HL-60/S4 treated with retinoic acid at 250 ng/mL for 4 days and 3 days (cell line): Measurements from ENCODE around the gene SLC49A3.
"Not testable (repeated sequence)": the region's sequence is repeated elsewhere in the genome, so short reads cannot be mapped to it uniquely, and the experiment has no call there.

Experiments used
- in situ Hi-C: fragments of 300-500 bp; cut with MboI; formaldehyde crosslinking; loops from 2 replicates; pipeline ENCODE4 v1.7.0; 2022; ENCODE audit warnings: low sequenced_read_pairs

Gene SLC49A3

DNA sequence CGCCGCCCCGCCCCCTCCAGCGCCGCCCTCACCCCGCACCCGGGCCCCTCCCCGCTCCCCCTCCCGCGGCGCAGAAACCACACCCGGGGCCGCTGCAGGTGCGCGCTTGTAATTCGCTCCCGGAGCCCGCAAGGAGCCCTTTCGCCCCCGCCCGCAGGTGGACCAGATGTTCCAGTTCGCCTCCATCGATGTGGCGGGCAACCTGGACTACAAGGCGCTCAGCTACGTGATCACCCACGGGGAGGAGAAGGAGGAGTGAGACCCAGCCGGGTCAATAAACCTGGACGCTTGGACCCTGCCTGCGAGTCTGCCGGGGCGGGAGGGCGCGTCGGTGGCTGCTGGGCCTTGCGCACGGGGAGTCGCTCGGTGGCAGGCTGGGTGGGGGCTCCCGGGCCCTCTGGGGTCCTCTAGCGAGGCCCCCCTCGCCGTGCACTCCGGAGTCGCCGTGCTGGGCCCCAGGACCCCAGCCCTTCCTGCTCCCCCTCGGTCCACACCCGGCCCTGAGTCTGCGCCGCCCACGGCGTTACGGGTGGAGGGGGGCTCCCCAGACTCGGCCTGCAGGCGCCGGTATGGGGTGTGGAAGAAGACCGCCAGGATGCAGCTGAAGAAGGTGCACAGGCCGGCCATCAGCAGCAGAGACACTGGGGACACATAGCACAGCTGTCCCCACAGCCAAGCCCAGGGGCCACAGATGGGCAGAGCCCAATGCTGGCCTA lies 7.1 kb downstream of the SLC49A3 start:
- in situ Hi-C loops = no loop called here

DNA sequence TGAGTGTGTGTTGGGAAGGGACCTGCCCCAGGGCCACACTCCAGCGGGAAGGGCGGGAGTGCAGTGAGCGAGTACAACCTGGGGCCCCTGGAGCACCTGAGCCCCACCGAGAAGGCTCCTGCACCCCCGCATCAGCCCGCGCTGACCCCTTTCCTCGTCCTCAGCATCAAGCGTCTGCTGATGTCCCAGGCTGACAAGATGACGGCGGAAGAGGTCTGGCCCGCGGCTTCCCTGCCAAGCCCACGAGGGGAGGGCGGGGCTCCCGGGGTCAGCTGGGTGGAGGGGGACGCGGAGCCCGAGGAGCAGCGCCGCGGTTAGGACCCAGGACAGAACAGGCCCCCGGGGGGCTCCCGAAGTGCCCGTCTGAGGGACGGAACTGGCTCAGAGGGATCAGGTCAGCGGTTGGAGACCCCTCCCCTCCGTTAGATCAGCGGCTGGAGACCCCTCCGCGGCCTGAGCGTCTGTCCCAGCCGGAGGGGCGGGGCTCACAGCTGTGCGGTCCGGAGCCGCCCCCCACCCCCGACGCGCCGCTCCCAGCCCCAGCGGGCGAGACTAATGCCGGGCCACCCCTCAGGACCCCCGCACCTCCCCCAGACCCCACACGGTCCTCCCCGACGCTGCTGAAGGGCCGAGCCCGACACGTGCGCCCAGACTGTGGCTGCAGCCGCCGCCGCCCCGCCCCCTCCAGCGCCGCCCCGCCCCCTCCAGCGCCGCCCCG lies 7.9 kb downstream of the SLC49A3 start:
- in situ Hi-C loops = no loop called here

DNA sequence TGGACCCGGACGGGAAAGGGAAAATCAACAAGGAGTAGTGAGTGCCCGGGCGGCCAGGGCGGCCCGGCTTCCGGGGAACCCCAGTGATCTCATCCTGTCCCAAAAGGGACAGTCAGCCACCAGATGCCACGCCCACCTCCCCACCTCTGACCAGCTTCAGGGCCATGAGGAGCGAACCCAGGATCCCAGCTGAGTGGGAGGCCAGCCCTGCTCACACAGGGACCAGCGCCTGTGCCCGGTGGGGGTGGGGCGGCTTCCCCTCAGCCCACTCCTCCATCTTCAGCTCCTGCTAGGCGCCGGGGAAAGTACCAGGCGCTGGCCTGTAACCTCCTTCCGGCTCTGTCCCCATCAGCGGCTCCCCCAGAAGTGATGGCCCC lies 8.4 kb downstream of the SLC49A3 start:
- in situ Hi-C loops = no loop called here

DNA sequence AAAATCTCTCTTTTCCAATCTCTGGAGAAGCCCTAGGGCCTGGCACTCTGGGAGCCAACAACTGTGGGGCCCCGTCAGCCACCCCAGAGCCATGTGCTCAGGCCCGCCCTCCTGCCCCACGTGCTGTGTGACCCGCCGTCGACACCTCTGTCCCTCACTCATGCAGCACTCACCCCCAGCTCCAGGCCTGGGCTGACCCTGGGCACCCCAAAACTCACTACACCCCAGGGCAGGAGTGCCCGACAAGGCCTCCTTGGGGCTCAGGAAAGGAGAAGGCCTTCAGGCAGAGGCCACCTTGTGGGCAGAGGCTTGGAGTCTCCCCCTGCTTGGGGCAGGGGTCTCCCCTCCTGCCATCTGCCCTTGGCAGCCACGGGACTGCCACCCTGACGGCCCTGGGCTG lies 8.9 kb downstream of the SLC49A3 start:
- in situ Hi-C loops = no loop called here

DNA sequence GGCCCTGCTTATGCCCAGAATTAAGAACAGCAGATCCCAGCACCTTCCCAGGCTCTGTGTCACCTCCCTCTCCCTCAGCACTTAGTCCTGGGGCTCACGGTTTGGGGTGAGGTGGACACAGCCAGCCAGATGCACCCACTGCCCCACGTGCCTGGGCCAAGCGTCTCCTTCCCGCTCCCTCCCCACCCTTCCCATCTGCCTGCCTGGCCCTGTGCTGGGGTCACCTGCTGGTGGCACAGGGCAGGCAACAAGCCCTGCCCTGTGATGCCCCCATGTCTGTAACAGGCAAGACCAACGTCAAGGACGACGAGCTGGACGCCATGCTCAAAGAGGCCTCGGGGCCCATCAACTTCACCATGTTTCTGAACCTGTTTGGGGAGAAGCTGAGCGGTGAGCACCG lies 9.3 kb downstream of the SLC49A3 start:
- in situ Hi-C loops = no loop called here

DNA sequence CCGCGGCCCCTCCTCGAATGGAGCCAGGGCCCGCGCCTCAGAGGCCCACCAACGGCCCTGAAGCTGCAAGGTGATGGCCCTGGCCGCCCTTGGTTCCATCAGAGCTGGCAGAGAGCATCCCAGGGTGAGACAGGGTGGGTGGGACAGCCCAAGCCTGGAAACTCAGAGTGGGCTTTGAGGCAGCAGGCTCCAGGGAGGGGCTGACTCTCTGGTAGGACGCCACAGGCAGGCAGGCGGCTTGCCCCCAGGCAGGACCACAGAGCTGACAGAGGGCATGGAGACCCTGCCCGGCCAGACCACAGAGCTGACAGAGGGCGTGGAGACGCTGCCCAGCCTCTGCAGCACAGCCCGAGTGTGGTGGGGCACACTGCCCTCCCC lies 9.9 kb downstream of the SLC49A3 start:
- in situ Hi-C loops = no loop called here

DNA sequence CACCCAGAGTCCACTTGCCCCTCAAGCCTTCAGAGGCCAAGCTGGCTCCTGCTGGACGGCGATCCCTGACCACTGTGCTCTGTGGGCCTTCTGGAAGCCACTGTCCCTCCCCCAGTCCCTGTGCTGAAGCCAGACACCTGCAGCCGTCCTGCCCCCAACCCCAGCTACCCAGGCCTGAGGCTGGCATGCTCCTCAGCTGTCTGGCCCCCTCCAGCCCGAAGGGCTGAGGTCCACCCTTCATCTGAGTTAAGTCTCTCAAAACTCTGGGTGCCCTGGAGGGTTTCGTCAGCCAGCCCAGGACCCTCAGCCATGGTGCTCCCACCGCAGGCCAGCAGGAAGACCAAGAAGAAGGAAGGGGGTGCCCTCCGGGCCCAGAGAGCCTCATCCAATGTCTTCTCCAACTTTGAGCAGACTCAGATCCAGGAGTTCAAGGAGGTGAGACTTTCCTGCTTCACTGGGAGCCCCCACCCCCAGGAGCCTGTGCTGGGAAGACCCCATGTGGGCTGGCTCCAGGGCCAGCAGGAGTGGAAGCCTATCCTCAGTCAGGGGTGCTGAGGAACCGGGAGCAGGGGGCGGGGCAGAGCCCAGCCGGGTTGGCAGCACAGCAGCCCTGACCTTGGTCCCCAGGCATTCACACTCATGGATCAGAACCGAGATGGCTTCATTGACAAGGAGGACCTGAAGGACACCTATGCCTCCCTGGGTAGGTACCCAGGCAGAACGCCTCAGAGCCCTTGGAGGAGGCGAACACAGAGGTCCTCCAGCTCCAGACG lies 10.4 kb downstream of the SLC49A3 start:
- in situ Hi-C loops = no loop called here

DNA sequence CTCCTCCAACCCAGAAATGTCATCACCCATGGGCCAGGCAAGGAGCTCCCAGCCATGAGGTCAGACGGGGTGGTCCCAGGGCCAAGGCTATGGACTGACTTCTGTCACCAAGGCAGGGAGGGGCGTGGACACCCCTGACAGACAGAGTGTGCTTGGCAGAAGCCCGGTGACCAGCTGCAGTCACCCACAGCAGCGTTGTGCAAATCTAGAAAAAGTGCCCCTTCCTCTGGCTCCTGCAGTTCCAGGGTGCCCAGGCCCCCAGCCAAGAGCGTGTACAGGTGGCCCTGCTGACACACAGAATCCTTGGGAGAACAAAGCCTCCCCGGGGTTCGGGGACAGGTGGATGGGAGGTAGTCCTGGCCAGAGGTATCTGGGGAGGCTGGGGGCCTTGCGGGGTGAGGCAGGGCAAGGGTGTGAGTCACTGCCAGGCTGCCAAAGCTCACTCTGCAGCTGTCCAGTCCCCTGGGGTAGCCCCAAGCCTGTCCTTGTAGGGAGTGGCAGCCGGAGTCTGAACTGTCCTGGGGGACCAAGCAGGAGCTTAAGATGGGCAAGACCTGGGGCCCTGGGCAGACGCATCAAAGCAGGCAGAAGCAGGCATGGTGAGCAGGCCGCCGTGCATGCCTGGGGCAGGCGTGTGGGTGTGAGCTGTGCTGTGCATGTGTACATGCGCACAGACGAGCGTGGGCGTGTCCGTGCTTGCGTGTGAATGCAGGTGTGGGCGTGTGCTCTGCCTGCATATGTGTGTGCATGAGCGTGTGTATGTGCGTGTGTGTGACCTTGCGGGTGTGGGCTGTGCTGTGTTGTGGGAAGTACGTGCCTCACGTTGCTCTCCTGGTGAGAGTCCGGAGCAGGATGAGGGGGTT lies 11.3 kb downstream of the SLC49A3 start:
- in situ Hi-C loops = no loop called here

DNA sequence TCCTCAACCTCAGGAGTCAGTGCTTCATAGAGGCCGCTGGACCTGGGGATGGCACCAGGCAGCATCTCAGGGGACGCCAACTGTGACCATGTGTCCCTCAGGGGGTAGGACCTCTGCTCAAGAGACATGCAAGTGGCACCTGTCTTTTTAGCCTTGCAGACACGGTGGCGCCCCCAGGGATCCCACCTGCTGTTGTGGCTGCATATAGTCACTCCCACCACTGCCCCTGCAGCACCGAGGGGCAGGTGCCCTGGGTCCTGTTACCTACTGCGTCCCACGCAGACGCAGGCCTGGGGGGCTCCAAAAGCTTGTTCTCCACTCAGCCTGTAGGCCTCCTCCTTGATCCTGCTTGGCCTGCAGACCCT lies 12.1 kb downstream of the SLC49A3 start:
- in situ Hi-C loops = no loop called here

DNA sequence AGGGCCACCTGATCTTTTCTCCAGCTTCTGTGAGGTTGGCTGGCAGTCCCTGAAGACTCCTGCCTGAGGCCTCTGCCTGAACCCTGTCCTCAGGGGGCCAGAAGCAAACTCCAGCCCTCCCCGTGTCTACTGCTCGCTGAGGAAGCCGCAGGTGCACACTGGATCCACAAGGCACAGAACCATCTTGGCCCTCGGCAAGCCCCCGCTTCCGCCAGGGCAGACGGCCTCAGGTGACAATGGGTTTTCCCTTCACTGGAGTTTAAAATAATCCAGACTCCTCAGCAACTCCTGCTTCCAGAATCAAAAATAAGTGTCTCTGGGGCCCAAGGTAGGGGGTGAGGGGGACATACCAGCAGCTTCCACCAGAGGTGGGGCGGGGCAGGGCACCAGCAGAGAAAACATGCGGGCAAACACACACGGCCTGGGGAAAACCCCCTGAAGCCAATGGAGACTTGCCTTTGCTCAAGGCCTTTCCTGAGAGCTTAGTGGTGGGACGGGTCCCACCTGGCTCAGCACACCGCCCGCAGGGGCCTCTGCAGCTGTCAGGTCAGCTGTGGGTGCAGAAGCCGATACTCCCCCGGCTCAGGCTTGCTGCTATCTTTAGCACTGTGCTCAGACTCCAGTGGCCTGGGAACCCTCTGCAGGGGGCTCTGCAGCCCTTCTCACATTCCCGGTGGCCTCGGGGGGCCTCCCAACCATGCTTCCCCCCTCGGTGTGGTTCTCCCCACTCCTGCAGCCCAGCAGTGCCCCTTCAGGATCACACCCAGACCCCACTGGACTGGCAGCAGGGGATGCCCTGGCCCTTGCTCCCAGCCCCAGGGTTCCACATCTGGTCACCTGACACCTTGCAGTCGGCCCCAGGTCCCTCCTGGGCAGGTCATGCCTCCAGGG lies 12.7 kb downstream of the SLC49A3 start:
- in situ Hi-C loops = no loop called here

DNA sequence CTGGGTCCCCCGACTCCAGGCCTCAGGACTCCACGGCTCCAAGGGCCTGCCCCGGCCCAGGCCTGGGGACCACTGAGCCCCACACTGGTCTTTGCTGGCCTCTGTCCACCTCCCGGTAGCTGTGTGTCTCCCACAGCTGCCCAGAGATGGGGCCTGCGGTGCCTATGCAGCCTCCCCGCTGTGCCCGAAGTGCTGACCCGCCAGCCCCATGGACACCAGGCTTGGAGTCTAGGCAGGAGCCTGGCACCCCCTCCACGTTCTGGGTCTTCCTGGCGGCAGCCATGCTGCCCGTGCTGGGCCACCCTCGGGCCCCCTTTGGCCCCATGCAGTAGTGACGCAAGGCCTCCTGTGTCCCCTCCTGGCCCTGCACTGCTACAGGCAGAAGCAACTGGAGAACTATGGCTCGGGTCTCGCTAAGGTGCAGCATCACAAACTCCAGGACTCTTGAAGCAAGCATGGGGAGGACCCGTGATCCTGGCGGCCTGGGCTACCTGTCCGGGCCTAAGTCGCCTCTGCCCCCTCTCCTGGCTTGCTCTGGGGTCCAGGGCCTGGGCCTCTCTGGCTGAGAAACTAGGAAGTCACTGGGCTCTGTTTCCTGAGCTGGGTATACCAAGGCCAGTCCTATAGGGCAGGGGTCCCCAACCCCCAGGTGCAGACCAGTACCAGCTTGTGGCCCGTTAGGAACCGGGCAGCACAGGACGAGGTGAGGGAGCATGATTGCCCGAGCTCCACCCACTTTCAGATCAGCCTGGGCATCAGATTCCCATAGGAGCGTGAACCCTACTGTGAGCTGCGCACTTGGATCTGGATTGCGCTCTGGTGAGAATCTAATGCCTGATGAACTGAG lies 13.7 kb downstream of the SLC49A3 start:
- in situ Hi-C loops = no loop called here

DNA sequence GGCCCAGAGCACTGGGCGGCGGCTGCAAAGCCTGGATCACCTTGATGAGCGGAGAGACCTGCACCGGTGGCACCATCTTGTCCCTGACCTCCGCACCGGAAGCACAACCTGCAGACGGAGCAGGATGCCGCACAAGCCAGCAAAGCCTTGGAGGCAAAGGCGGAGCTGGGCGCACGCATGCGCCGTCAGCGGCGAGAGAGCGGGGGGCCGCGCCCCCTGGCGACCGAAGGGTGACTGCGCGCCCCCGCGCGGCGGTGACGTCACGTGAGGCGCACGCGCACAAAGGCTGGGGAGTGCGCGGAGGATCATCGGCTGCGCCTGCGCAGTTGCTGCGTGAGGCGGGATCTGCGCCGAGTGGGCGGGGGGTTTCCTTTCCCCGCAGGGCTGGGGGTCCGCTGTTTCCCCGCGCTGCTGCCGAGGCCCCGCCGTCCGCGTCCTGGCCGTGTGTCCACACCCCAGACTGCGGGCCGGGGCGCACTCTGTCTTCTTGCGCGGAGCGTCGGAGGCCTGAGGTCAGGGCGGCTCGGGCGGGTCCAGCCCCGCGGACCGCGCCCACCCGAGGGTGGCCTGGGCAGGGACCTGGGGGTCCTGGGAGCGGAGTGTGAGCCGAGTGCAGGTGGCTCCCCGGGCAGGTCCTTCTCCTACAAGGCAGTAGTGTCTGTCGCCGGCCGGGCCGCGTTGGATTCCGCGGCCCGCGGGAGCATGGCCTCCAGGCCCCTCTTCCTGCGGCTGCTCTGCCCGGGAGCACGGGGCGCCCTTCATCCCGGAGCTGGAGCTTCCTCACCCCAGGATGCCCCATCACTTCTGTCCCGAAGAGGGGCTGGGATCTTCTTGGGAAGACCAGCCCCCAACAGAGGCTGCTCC lies 14.5 kb downstream of the SLC49A3 start, which contains the start of the genes ATP5ME and MYL5:
TSS of gene ATP5ME (minus strand) at position 105 of the 864 bp plus-strand sequence. CDS start at position 76, 29 bp downstream.
TSS of gene MYL5 (plus strand) at position 371 of the 864 bp plus-strand sequence. CDS start 3,485 bp downstream, outside the sequence.
- in situ Hi-C loops = no loop called here

DNA sequence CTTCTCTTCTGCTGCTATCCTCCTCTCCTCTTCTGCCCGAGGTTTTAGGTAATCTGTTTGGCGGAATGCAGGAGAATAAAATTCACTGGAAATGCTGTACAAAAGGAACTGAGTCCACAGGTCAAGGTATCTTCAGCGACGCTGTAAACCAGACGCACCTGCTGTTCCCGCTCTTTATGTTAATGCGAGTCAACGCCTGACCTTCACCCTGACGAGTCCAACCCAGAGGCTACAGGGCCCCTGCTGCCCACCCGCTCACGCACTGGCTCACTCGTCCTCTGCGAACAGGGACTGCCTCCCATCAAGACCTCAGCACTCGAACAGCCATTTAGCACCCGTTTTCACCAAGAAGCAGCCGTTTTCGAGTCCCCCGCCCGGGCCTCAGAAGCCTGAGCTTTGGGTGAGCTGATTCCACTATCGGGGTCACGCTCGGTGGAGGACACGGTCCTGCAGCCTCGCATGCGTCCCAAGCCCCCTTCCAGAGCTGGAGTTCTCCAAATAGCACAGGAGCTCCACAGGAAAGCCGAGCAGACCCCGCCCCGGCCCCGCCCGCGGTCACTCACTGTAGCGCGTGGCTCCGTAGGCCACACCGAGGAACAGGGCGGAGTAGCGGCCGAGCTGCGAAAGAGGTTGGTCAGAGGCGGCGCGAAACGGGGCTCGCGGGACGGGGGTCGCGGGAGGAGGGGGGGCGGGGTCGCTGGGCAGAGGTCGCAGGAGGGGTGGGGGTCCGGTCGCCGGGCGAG lies 15.4 kb downstream of the SLC49A3 start:
- in situ Hi-C loops = no loop called here

DNA sequence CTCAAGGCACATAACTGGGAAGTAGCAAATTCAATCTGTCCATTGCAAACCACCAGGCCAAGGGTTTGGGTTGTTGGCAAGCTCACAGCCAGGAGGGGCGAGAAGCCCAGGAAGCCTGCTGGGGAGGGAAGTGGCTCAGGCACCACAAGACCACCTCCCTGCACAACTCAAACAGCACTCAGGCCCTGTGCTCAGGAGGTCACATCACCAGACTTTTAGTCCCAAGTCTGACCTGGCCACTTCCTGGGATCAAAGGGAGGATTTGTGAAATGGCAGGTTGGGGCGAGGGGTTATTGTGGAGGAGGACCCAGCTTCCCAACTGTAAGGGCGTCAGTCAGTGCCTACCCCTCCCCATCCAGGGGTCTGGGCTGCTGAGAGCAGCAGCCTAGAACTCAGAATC lies 17.2 kb downstream of the SLC49A3 start:
- in situ Hi-C loops = no loop called here

DNA sequence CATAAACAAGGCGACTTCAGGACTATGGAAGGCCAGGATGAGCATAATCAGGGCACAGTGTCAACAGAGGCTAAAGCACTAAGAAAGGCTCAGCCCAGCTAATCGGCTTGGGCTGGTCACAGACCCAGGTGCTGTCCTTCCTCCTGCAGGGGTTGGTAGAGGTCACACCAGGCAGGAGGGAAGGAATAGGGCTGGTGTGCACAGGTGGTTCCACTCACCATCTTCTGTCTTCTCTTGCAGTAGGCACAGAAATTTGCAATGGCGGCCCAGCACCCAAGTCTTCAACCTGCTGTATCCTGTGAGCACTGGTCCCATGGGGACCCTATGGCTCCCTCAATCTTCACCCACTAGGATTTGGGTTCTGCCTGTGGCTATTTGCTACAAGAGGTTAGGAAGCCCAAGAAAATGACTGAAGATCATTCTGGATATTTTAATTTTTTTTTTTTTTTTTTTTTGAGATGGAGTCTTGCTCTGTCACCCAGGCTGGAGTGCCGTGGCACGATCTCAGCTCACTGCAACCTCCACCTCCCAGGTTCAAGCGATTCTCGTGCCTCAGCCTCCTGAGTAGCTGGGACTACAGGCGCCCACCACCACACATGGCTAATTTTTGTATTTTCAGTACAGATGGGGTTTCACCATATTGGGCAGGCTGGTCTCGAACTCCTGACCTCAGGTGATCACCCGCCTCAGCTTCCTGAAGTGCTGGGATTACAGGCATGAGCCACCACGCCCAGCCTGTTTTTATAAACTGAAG lies 19.0 kb downstream of the SLC49A3 start:
- in situ Hi-C loops = not testable (repeated sequence)

DNA sequence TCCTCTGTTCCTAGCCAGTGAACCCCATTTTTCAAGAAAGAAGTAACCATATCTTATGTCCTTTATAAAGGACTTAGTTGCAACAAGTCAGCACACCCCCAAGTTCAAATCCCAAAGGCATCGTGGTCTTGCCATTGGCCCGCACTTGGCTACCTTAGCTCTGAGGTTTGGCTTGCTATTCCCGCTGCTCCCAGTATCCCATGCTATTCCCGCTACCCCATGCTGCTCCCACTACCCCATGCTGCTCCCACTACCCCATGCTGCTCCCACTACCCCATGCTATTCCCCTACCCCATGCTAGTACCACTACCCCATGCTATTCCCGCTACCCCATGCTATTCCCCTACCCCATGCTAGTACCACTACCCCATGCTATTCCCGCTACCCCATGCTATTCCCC lies 20.7 kb downstream of the SLC49A3 start:
- in situ Hi-C loops = not testable (repeated sequence)

DNA sequence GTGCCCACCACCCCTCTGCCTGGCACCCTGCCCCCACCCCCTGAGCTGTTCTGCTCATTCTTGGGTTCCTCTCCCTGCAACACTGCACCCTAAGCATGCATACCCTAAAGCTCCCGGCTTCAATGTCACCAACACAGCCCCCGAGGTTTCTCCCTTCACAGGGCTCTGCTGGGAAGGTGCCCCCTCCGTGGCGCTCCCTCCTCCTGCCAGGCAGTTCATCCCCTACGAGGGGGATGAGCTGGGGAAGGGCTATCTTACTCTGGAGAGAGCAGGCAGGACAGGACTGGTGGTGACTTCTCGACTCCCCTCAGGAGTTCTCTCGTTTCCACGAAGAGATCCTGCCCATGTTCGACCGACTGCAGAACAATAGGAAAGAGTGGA lies 21.4 kb downstream of the SLC49A3 start:
- in situ Hi-C loops = no loop called here
